SK-N-SH (cell line): ENCODE data around the gene SSTR5. TPM values are rescaled to one million over a fixed set of nuclear protein-coding genes. Genes with fewer than 3 reads are reported as not detected.

Source experiments
- CTCF ChIA-PET: fragments of 300-600, 350-600 bp; formaldehyde crosslinking; extraction: SDS; loops from one replicate; lab custom pipeline; 2021; lab: Yijun Ruan, JAX
- POLR2A ChIA-PET: fragments of 350-600 bp; sonication (Branson Sonifier 250); formaldehyde crosslinking; extraction: SDS; loops from one replicate; lab custom pipeline; 2020; ENCODE audit warnings: antibody characterized with exemption, inconsistent platforms; lab: Yijun Ruan, JAX
- DNase-seq: peaks from one replicate; pipeline ENCODE4 v3.0.0; 2012
- H2AFZ ChIP-seq: fragments of 200-600 bp; sonication (generic); 2 replicates; pipeline ENCODE4 v1.8.1; 2016; ENCODE audit warnings: antibody characterized with exemption, mild to moderate bottlenecking, low read depth
- H3F3A ChIP-seq: fragments of 200-600 bp; sonication (generic); replicated peaks from 2 replicates; pipeline ENCODE3; 2016; ENCODE audit warnings: antibody characterized with exemption, mild to moderate bottlenecking; ENCODE audit not compliant: insufficient read depth
- H3K27ac ChIP-seq, 2 experiments: fragments of 200-500 bp in 1 of 2; fragments of 200-600 bp in 1 of 2; sonication (Bioruptor generic) in 1 of 2; sonication (generic), shearing (Covaris generic) in 1 of 2; 2 replicates each; pipeline versions ENCODE4 v1.5.1 to v1.6.1; 2014 to 2016; ENCODE audit warnings: low read depth in 2 of 2, inconsistent platforms in 1 of 2, low read length in 1 of 2, mild to moderate bottlenecking in 1 of 2, mixed read lengths in 1 of 2
- H3K27me3 ChIP-seq: fragments of 200-600 bp; sonication (generic), shearing (Covaris generic); 2 replicates; pipeline ENCODE4 v1.6.1; 2016; ENCODE audit warnings: mixed run types; ENCODE audit not compliant: insufficient read depth
- H3K36me3 ChIP-seq, 2 experiments: fragments of 200-500 bp in 1 of 2; fragments of 200-600 bp in 1 of 2; sonication (Bioruptor generic) in 1 of 2; sonication (generic) in 1 of 2; replicated peaks in 1 of 2; 2 replicates each; pipeline versions ENCODE3 to v1.5.1; 2014 to 2016; ENCODE audit warnings: low read length in 1 of 2, mild to moderate bottlenecking in 1 of 2; ENCODE audit not compliant: insufficient read depth in 2 of 2, control insufficient read depth in 1 of 2
- H3K4me1 ChIP-seq, 2 experiments: fragments of 200-500 bp in 1 of 2; fragments of 200-600 bp in 1 of 2; sonication (Bioruptor generic) in 1 of 2; sonication (generic), shearing (Covaris generic) in 1 of 2; 2 replicates each; pipeline versions ENCODE4 v1.5.1 to v1.6.1; 2014 to 2016; ENCODE audit warnings: low read depth in 1 of 2, low read length in 1 of 2, mixed run types in 1 of 2; ENCODE audit not compliant: insufficient read depth in 2 of 2, control insufficient read depth in 1 of 2
- H3K4me2 ChIP-seq: fragments of 200-600 bp; sonication (generic), shearing (Covaris generic); 2 replicates; pipeline ENCODE4 v1.6.1; 2017; ENCODE audit warnings: mixed run types
- H3K4me3 ChIP-seq, 2 experiments: fragments of 200-500 bp in 1 of 2; fragments of 200-600 bp in 1 of 2; sonication (Bioruptor generic) in 1 of 2; sonication (generic), shearing (Covaris generic) in 1 of 2; 2 replicates each; pipeline versions ENCODE4 v1.5.1 to v1.8.1; 2014 to 2016; ENCODE audit warnings: low read depth in 2 of 2, inconsistent platforms in 1 of 2, low read length in 1 of 2, mild to moderate bottlenecking in 1 of 2, mixed read lengths in 1 of 2, moderate library complexity in 1 of 2
- H3K79me2 ChIP-seq: fragments of 200-600 bp; sonication (generic); 2 replicates; pipeline ENCODE4 v1.8.1; 2017; ENCODE audit warnings: mild to moderate bottlenecking; ENCODE audit not compliant: insufficient read depth
- H3K9ac ChIP-seq: fragments of 200-600 bp; sonication (generic); 2 replicates; pipeline ENCODE4 v1.6.1; 2017; ENCODE audit warnings: mixed run types
- H3K9me2 ChIP-seq: fragments of 200-600 bp; sonication (generic); 2 replicates; pipeline ENCODE4 v1.6.1; 2017; ENCODE audit warnings: mixed run types
- H3K9me3 ChIP-seq: fragments of 200-600 bp; sonication (generic); 2 replicates; pipeline ENCODE4 v1.6.1; 2017; ENCODE audit warnings: mixed run types, mild to moderate bottlenecking, moderate library complexity
- H4K20me1 ChIP-seq: fragments of 200-600 bp; sonication (generic); 2 replicates; pipeline ENCODE4 v1.6.1; 2017; ENCODE audit warnings: mild to moderate bottlenecking, mixed run types; ENCODE audit not compliant: insufficient read depth
- CHD2 ChIP-seq: fragments of 150-350 bp; IDR thresholded peaks from 2 replicates; pipeline ENCODE4 v1.6.1; 2018; ENCODE audit warnings: low read length; ENCODE audit not compliant: partially characterized antibody
- EP300 ChIP-seq, 2 experiments: IDR thresholded peaks; 2 replicates each; pipeline versions ENCODE4 v1.4.0 to v1.6.1; 2012; ENCODE audit warnings: borderline replicate concordance in 1 of 2, low read depth in 1 of 2, low read length in 1 of 2
- EZH2phosphoT487 ChIP-seq: fragments of 200-600 bp; sonication (generic); IDR thresholded peaks from 2 replicates; pipeline ENCODE4 v1.6.1; 2017; ENCODE audit warnings: low read depth, mixed run types, mild to moderate bottlenecking, antibody characterized with exemption, moderate library complexity, borderline replicate concordance
- FOSL2 ChIP-seq: IDR thresholded peaks from 2 replicates; pipeline ENCODE4 v1.4.0; 2012; ENCODE audit warnings: low read depth, mild to moderate bottlenecking, moderate library complexity, borderline replicate concordance
- FOXM1 ChIP-seq: IDR thresholded peaks from 2 replicates; pipeline ENCODE4 v1.4.0; 2012; ENCODE audit warnings: low read depth, mild to moderate bottlenecking
- GABPA ChIP-seq: IDR thresholded peaks from 2 replicates; pipeline ENCODE4 v1.4.0; 2012; ENCODE audit warnings: low read depth, mild to moderate bottlenecking
- GATA2 ChIP-seq: sonication (generic); formaldehyde crosslinking; IDR thresholded peaks from 2 replicates; pipeline ENCODE4 v1.5.0; 2020; ENCODE audit warnings: mild to moderate bottlenecking, missing genetic modification reagents
- NFIC ChIP-seq: IDR thresholded peaks from 2 replicates; pipeline ENCODE4 v1.4.0; 2012; ENCODE audit warnings: borderline replicate concordance
- PBX3 ChIP-seq: IDR thresholded peaks from 2 replicates; pipeline ENCODE4; 2012
- RCOR1 ChIP-seq: fragments of 150-350 bp; IDR thresholded peaks from 2 replicates; pipeline ENCODE4 v1.6.1; 2017; ENCODE audit warnings: antibody characterized with exemption, low read length
- REST ChIP-seq: IDR thresholded peaks from 2 replicates; pipeline ENCODE4 v1.6.1; 2012; ENCODE audit warnings: mild to moderate bottlenecking, low read depth, low read length, moderate library complexity
- RFX5 ChIP-seq: IDR thresholded peaks from 2 replicates; pipeline ENCODE4 v1.6.1; 2012; ENCODE audit warnings: mild to moderate bottlenecking, improper control_type of control experiment, low read length
- RXRA ChIP-seq: IDR thresholded peaks from 2 replicates; pipeline ENCODE4 v1.4.0; 2012; ENCODE audit warnings: low read depth, mild to moderate bottlenecking, borderline replicate concordance
- TEAD4 ChIP-seq: IDR thresholded peaks from 2 replicates; pipeline ENCODE4 v1.4.0; 2012; ENCODE audit warnings: mild to moderate bottlenecking, borderline replicate concordance; ENCODE audit not compliant: insufficient read depth
- USF1 ChIP-seq: IDR thresholded peaks from 2 replicates; pipeline ENCODE4 v1.4.0; 2012; ENCODE audit warnings: low read depth, borderline replicate concordance
- YY1 ChIP-seq: IDR thresholded peaks from 2 replicates; pipeline ENCODE4 v1.4.0; 2012; ENCODE audit warnings: low read depth, mild to moderate bottlenecking
- WGBS: methylation state at CpG from one replicate; pipeline ENCODE4 v1.1.6; 2017; ENCODE audit warnings: low lambda C conversion rate; 5-methylcytosine and 5-hydroxymethylcytosine counted together
- polyA plus RNA-seq, 3 experiments: library from polyadenylated mRNA; depleted of rRNA; stranded (reverse); fragments of >200 nt; gene quantifications; 2 replicates each; pipeline ENCODE4 v1.2.3, GENCODE V29; 2012
- TF ChIP-seq, protein P1 (sequence below): IDR thresholded peaks from 2 replicates; pipeline ENCODE4 v1.4.0; 2012; ENCODE audit warnings: low read depth, borderline replicate concordance
- TF ChIP-seq, protein P2 (sequence below): IDR thresholded peaks from 2 replicates; pipeline ENCODE4 v1.4.0; 2012; ENCODE audit warnings: low read depth

Gene SSTR5
- polyA plus RNA-seq, 1 of the 3 experiments (the other 2 are of a cell fraction) = not detected

- Histone ChIP-seq H3K27me3 (peaks cover 58% of the 10 kb centered on the region), H3K36me3 (no peaks in the 10 kb centered on the region), H3K9ac (no peak overlapping the region), H2AFZ (no peak overlapping the region), H4K20me1 (0 out of 2 replicates have a peak, but pooled peaks cover 2% of the 10 kb centered on the region), H3K4me2 (no peak overlapping the region), H3K27ac (no peak overlapping the region), H3K79me2 (no peaks in the 10 kb centered on the region), H3K9me2 (no peaks in the 10 kb centered on the region), H3K4me1 (no peaks in the 10 kb centered on the region), H3K4me3 (no peak overlapping the region), H3F3A (no peaks in the 10 kb centered on the region), H3K9me3 (no peaks in the 10 kb centered on the region)
- WGBS = no CpG with 5 or more reads among the region's 18 CpGs
- no peak for DNase-seq
- POLR2A ChIA-PET = no interaction called here
- TF ChIP-seq EP300 (IDR thresholded peaks at IDR 0.05; ENCODE audit: borderline replicate concordance in 1 of 2, low read depth in 1 of 2, low read length in 1 of 2) (no peak), RFX5 (no peak), REST (no peak), GABPA (no peak), USF1 (no peak), RXRA (no peak), YY1 (no peak), FOSL2 (no peak)
- TF ChIP-seq, protein P1, sequence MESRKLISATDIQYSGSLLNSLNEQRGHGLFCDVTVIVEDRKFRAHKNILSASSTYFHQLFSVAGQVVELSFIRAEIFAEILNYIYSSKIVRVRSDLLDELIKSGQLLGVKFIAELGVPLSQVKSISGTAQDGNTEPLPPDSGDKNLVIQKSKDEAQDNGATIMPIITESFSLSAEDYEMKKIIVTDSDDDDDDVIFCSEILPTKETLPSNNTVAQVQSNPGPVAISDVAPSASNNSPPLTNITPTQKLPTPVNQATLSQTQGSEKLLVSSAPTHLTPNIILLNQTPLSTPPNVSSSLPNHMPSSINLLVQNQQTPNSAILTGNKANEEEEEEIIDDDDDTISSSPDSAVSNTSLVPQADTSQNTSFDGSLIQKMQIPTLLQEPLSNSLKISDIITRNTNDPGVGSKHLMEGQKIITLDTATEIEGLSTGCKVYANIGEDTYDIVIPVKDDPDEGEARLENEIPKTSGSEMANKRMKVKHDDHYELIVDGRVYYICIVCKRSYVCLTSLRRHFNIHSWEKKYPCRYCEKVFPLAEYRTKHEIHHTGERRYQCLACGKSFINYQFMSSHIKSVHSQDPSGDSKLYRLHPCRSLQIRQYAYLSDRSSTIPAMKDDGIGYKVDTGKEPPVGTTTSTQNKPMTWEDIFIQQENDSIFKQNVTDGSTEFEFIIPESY = no peak
- CTCF ChIA-PET = interaction anchor here (0.7 kb wide), 1 partner anchor 70 kb away, joined by 3 read pairs; no protein-coding TSS in a partner anchor
Measured at GRCh38 chr16:1124291-1124690, 51.7 kb downstream of the SSTR5 start.

DNA sequence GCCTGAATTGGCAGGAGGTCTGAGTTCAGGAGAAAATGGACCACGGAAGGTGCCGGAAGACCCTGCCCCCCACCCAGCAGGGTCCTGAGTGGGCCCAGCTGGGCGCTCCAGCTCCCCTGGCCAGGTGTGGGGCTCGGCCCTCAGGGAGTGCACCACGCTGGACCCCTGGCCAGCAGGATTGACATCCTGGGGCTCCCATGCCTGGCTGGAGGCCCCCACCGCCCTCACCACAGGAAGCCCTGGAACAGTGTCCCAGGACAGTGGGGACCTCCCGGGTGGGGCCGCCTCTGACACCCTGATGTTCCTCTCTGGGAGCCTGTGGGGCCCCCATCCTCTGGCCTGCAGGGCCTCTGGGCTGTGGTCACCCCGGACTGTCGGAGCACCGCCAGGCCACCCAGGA is 52.2 kb downstream of the SSTR5 start:
- no peaks in the 10 kb centered on the region for H3K9me2 ChIP-seq
- no peaks in the 10 kb centered on the region for H3K79me2 ChIP-seq
- no peaks in the 10 kb centered on the region for H3F3A ChIP-seq
- H4K20me1 ChIP-seq = 0 out of 2 replicates have a peak, but pooled peaks cover 2% of the 10 kb centered on the region
- no peak overlapping the region for H2AFZ ChIP-seq
- DNase-seq = no peak
- peaks cover 53% of the 10 kb centered on the region for H3K27me3 ChIP-seq
- no peaks in the 10 kb centered on the region for H3K36me3 ChIP-seq
- no peak for TF ChIP-seq TEAD4
- no peak for TF ChIP-seq FOXM1
- TF ChIP-seq GATA2 = no peak
- no peak for TF ChIP-seq NFIC
- no peak for TF ChIP-seq CHD2
- TF ChIP-seq PBX3 = no peak
- TF ChIP-seq EP300 (IDR thresholded peaks at IDR 0.05; ENCODE audit: borderline replicate concordance in 1 of 2, low read depth in 1 of 2, low read length in 1 of 2) = no peak
- TF ChIP-seq RCOR1 = no peak
- no peak for TF ChIP-seq USF1
- no peak for TF ChIP-seq FOSL2
- TF ChIP-seq, protein P2, sequence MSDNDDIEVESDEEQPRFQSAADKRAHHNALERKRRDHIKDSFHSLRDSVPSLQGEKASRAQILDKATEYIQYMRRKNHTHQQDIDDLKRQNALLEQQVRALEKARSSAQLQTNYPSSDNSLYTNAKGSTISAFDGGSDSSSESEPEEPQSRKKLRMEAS = no peak
- no peak for TF ChIP-seq EZH2phosphoT487
- no peak for TF ChIP-seq YY1
- no peak overlapping the region for H3K4me3 ChIP-seq
- no peak overlapping the region for H3K27ac ChIP-seq
- no peak overlapping the region for H3K4me2 ChIP-seq
- H3K9ac ChIP-seq = no peak overlapping the region
- ChIA-PET POLR2A (no interaction called here), CTCF (interaction anchor here (0.7 to 1.5 kb wide), 2 partner anchors 69 kb away, joined by 3 to 6 read pairs; no protein-coding TSS in a partner anchor)
- WGBS = 64% methylated on average over 3 of the region's 11 CpGs
- no peaks in the 10 kb centered on the region for H3K9me3 ChIP-seq
- no peaks in the 10 kb centered on the region for H3K4me1 ChIP-seq
